ENCODE data around the gene TMEM63C.

TMEM63C gene

GRCh38 chr14:77201696-77202095 lies 20.1 kb downstream of the TMEM63C start:
- H4K20me1 ChIP-seq (ENCODE audit: insufficient read depth, low read length), result no peaks in the 10 kb centered on the region
- H3K27ac ChIP-seq (ENCODE audit: low read length), result no peak overlapping the region
- H3K9me3 ChIP-seq (ENCODE audit: insufficient read depth, low read length), result no peaks in the 10 kb centered on the region
- no peaks in the 10 kb centered on the region for H3K79me2 ChIP-seq (ENCODE audit: low read length)
- H3K9ac ChIP-seq (ENCODE audit: low read length), result no peak overlapping the region
- no peaks in the 10 kb centered on the region for H3K36me3 ChIP-seq (replicated peaks; ENCODE audit: low read depth, low read length)
- no peak for TF ChIP-seq EZH2phosphoT487 (IDR thresholded peaks at IDR 0.05; ENCODE audit: low read depth)
- no peak for TF ChIP-seq CTCF (IDR thresholded peaks at IDR 0.05; ENCODE audit: low read depth, low read length)
- H3K4me2 ChIP-seq (ENCODE audit: low read length), result no peak overlapping the region
- H2AFZ ChIP-seq (ENCODE audit: low read depth, low read length), result no peak overlapping the region
- H3K4me3 ChIP-seq (ENCODE audit: low read length), result no peak overlapping the region
- no peaks in the 10 kb centered on the region for H3K4me1 ChIP-seq (ENCODE audit: low read length)
- H3K27me3 ChIP-seq (ENCODE audit: low read depth, low read length), result no peaks in the 10 kb centered on the region

GRCh38 chr14:77203611-77204458 lies 22.2 kb downstream of the TMEM63C start:
- H3K9me3 ChIP-seq (ENCODE audit: insufficient read depth, low read length), result no peaks in the 10 kb centered on the region
- H3K79me2 ChIP-seq (ENCODE audit: low read length), result no peaks in the 10 kb centered on the region
- H3K27ac ChIP-seq (ENCODE audit: low read length), result no peak overlapping the region
- no peak overlapping the region for H2AFZ ChIP-seq (ENCODE audit: low read depth, low read length)
- no peak overlapping the region for H3K4me2 ChIP-seq (ENCODE audit: low read length)
- peaks cover 8% of the 10 kb centered on the region; the same call in 1 of the 2 replicates for H4K20me1 ChIP-seq (ENCODE audit: insufficient read depth, low read length)
- H3K9ac ChIP-seq (ENCODE audit: low read length), result no peak overlapping the region
- no peaks in the 10 kb centered on the region for H3K4me1 ChIP-seq (ENCODE audit: low read length)
- no peak overlapping the region for H3K4me3 ChIP-seq (ENCODE audit: low read length)
- H3K27me3 ChIP-seq (ENCODE audit: low read depth, low read length), result no peaks in the 10 kb centered on the region
- no peaks in the 10 kb centered on the region for H3K36me3 ChIP-seq (replicated peaks; ENCODE audit: low read depth, low read length)
- TF ChIP-seq CTCF (IDR thresholded peaks at IDR 0.05; ENCODE audit: low read depth, low read length) (no peak), EZH2phosphoT487 (IDR thresholded peaks at IDR 0.05; ENCODE audit: low read depth) (no peak)

GRCh38 chr14:77204459-77204771 lies 22.8 kb downstream of the TMEM63C start:
- Histone ChIP-seq H3K27ac (ENCODE audit: low read length) (no peak overlapping the region), H3K79me2 (ENCODE audit: low read length) (no peaks in the 10 kb centered on the region), H3K4me3 (ENCODE audit: low read length) (no peak overlapping the region), H3K36me3 (replicated peaks; ENCODE audit: low read depth, low read length) (no peaks in the 10 kb centered on the region), H2AFZ (ENCODE audit: low read depth, low read length) (no peak overlapping the region), H3K4me1 (ENCODE audit: low read length) (no peaks in the 10 kb centered on the region), H3K9ac (ENCODE audit: low read length) (no peak overlapping the region), H4K20me1 (ENCODE audit: insufficient read depth, low read length) (peaks cover 8% of the 10 kb centered on the region; the same call in 1 of the 2 replicates), H3K9me3 (ENCODE audit: insufficient read depth, low read length) (no peaks in the 10 kb centered on the region), H3K4me2 (ENCODE audit: low read length) (no peak overlapping the region), H3K27me3 (ENCODE audit: low read depth, low read length) (no peaks in the 10 kb centered on the region)
- TF ChIP-seq EZH2phosphoT487 (IDR thresholded peaks at IDR 0.05; ENCODE audit: low read depth) (no peak), CTCF (IDR thresholded peaks at IDR 0.05; ENCODE audit: low read depth, low read length) (no peak)

GRCh38 chr14:77204907-77205306 lies 23.3 kb downstream of the TMEM63C start:
- H3K27me3 ChIP-seq (ENCODE audit: low read depth, low read length), result no peaks in the 10 kb centered on the region
- H3K9me3 ChIP-seq (ENCODE audit: insufficient read depth, low read length), result no peaks in the 10 kb centered on the region
- H3K36me3 ChIP-seq (replicated peaks; ENCODE audit: low read depth, low read length), result no peaks in the 10 kb centered on the region
- no peaks in the 10 kb centered on the region for H3K79me2 ChIP-seq (ENCODE audit: low read length)
- TF ChIP-seq EZH2phosphoT487 (IDR thresholded peaks at IDR 0.05; ENCODE audit: low read depth) (no peak), CTCF (IDR thresholded peaks at IDR 0.05; ENCODE audit: low read depth, low read length) (no peak)
- no peak overlapping the region for H3K4me2 ChIP-seq (ENCODE audit: low read length)
- H3K27ac ChIP-seq (ENCODE audit: low read length), result no peak overlapping the region
- no peaks in the 10 kb centered on the region for H3K4me1 ChIP-seq (ENCODE audit: low read length)
- no peak overlapping the region for H3K4me3 ChIP-seq (ENCODE audit: low read length)
- H3K9ac ChIP-seq (ENCODE audit: low read length), result no peak overlapping the region
- H4K20me1 ChIP-seq (ENCODE audit: insufficient read depth, low read length), result peaks cover 8% of the 10 kb centered on the region
- no peak overlapping the region for H2AFZ ChIP-seq (ENCODE audit: low read depth, low read length)
